Cortex of kidney (tissue), 1 donor: ENCODE data around the gene UNC119.

Source experiments
- DNase-seq: peaks from one replicate; lab custom pipeline; 2025; lab: John Stamatoyannopoulos, UW

Gene UNC119

DNA sequence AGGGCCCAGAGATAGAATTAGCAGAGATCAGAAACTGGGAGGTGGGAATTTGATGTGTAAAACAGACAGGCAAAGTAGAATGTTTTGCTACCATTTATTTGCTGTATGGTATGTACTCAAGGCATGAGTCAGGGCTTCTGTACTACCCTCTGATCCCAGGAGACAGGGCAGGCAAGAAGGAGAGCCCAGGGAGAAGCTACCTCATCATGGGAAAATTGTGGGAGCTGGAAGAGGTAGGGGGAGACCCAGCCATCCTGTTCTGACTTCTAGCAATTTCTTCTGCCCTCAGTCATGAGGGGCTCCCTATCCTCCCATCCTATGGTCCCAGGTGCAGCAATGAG lies 20.6 kb upstream of the UNC119 start:
- DNase-seq = no peak

DNA sequence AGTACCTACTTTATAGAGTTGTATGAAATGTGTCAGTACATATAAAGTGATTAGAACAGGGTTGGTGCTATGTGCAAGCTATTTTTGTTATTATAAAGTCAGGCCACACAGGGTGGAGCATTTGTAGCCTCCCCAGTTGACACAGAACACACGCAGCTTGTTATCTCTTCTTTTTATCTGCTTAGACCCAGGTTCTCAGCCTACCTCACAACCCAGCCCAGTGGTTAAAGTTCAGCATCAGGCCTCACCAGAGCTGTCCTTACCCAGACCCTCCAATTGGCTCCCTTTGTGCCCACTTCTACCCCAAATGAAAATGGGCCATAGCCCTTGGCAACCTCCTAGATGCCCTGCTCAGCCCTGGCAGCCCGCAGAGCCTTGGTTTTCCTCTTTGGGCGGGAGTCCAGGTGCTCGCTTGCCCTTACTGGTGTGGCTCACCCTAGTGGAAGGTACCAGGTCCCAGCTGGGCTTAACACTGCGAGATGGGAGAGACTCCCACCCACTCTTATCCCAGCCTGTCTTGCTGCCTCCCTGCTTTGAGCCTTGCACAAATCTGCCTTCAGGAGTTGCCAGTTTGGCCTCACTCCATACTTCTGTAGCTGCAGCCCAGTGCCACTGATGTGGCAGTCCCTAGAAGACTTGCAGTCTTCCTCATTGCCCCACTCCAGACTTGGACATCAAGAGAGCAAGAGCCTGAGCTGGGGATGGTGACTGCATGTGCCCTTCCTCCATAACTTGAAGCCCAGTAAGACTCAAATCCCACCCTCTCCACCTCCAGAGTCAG lies 20.0 kb upstream of the UNC119 start:
- no peak for DNase-seq

DNA sequence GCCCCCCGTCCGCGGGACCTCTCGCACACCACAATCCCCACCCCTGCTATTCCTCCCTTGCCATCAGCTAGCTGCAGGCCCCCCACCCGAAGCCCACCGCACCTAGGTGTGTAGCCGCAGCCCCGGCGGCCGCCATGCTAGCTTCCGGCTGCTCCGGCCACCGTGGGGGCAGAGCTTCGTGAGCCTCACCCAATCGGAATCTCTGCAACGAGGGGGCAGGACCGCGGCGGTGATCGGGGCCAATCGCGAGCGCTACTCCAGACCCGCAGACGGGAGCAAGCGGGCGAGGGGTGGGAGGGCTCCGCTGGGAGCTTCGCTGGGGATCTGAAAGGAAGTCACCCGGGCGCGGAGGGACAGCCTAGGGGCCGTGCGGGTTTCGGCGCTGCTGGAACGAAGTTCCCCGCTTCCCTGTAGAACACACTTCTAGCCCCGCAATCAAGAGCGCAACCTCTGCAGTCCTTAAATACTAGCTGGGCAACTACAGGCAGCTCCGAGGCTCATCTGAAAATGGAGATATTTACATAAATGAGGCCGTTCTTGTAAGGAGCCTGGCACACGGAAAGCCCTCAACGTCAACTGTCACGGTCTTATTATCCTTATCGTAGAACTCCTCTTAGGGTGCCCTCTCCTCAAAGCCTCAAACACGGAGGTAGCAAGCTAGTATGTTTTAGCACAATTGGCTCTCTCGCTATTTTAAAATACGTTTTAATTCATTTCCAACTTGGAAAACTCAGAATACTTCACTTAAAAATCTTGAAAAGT lies 19.1 kb upstream of the UNC119 start, which contains the start of gene PIGS:
PIGS (minus strand) TSS at position 164 of the 762 bp plus-strand sequence; CDS start at position 136, 28 bp downstream.
- peak; percentile 37 for DNase-seq

DNA sequence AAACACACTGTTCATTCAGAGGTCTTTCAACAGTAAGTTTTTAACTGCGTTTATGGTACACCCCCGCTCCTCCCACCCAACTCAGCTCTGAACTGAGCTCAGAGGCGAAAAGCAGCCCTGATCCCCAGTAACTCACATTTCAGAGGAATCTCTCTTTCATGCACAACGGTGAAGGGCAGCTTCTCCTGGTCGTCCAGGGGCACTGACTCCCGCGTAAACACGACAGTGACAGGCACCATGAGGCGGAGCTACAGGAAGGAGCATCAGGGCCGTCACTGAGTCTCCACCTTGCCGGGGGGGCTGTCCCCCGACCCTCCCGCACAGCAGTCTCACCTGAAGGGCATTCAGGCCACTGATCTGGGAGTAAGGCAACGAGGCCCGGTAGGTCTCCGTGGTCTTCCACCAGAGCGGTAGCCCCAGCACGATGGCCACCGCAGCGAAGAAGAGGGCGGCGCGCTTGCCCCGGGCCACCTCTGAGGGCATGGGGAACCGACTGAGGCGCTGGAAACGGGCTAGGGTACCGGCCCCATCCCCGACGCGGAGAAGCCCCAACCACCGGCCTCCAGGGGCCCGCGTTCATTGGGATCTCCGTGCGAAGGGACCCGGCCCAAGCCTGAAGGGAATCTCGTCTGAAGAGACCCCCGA lies 18.4 kb upstream of the UNC119 start:
- no peak for DNase-seq

DNA sequence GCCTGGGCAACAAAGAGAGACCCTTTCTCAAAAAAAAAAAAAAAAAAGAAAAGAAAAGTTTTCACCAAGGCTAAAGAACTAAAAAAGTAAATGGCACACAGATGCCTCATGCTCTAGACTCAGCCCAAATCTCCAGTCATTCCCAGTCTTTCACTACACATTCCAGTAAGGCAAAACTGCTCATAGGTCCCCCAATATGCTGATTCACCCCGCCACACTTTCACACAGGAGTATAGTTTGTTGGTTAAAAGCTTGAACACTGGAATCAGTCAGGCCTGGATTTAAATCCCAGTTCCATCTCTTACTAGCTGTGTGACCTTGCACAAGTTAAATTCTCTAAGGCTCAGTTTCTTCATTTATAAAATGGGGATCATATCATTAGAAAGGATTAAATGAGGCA lies 17.0 kb upstream of the UNC119 start:
- DNase-seq = no peak

DNA sequence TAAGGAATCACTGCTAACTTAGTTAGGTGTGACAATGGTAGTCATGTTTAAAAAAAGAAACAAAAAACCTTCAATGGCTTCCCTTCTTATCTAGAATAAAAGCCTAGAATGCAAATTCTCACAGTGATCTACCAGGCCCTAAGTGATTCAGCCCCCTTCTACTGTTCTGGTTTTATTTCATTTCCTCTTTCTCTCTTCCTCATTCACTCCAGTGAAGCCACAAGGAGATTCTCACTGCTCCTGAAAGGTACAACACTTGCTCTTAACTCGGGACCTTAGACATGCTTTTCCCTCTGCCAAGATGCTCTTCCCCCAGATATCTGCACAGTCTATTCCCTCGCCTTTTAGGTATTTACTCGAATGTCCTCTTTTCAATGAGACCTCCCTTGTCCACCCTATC lies 15.2 kb upstream of the UNC119 start:
- no peak for DNase-seq

DNA sequence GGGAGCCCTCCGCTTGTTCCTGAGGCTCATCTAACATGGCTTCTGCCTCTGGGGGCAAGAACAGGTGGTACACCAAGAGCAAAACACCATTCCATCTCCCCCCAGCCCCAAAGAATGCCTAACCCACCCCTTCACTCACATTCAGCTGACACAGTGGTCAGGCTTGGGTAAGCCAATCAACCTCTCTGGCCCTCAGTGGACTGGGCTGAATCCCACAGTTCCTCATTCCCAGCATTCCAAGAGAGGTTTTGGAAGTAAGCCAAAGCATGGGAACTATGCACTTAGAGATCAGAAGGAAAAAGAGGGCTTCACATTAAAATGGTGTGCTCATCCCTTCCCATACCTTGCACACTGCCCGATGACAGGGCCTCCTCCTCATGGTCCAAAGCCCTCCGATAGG lies 11.1 kb upstream of the UNC119 start:
- DNase-seq = no peak

DNA sequence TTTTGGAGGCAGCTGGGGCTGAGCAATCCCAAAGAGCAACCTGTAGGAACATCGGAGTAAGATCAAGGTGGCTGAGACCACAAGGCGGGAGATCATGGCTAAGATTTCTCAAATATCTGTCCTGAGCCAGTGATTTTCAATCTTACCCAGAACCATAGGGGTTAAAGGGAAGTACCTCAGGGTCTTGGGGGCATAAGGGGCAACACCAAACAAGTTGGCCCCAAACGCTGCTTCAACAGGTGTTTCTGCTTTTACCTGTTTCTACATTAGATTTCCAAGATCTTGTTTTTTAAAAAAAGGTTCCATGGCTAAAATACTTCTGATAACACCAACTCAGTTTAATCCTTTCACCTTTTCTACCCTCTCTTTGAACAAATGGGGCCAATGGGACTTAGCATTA lies 2.6 kb upstream of the UNC119 start:
- DNase-seq = no peak

DNA sequence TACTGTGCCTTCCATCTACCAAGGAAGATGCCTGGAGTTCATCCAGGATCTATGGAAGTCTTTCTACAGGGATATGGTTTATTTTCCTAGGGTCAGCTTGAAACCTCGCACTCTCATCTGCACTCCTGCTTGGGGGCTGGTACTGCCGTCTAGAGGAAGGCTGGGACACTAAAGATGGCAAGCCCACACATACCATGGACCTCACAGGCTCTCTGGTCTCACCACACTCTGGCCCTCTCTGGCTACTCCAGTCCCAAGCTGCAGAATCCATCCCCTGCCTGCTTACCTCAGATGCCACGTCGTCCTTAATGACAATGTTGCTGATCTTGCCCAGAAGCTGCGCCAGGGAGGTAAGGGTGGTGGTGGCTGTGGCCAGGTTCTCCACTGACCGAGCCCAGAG lies 2.1 kb upstream of the UNC119 start:
- DNase-seq = no peak

DNA sequence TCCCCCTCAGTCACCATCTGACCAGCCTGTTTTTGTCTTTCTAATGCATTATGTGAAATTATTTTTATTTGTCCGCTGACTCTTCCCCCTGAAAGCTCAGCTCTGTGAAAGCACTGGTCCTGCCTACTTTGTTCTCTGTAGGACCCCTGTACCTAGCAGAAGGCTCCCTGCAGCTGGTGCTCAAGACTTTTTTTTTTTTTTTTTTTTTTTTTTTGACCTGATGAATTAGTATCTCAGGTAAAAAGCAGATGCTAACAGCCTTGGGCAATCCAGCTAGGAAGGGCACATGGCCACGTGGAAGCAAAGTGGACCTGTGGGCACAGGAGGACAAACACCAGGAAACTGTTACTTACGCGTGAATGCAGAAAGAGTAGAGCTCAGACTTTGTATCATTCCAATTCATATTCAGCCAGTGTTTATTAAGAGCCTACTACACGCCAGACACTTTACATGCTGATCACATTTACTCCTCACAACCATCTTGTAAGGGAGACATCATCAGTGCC lies 629 bp upstream of the UNC119 start:
- DNase-seq = no peak

DNA sequence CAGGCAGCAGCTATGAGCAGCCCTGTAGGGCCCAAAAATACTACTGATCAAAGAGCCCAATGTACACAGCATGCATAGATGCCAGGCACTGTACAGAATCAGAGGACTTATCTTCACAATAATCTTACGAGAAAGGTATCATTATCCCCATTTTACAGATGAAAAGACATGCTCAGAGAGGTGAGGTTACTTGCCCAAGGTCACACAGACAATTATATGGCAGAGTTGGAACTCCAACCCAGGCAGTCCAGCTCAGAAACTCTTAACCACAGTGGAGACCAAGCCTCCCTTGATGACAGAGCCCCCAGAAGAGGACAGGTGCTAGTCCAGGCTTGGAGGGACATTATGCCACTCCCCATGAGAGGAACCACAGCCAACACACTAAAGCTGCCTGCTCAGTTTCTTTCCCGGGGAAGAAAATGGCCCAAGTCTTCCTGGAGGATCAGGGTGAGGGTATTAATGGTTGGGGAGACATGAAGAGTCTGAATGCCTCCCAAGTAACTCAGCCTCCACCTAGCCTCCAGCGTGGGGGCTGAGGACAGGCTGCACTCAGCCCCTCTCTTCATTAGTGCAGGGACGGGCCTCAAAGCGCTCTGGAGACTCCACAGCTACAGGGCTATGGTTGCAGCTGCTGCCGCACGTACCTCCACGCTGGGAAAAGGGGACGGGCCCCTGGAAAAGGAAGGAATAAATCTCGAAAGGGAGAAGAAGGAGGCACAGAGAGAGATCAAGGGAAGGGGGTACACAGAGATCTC lies 826 bp downstream of the UNC119 start:
- no peak for DNase-seq

DNA sequence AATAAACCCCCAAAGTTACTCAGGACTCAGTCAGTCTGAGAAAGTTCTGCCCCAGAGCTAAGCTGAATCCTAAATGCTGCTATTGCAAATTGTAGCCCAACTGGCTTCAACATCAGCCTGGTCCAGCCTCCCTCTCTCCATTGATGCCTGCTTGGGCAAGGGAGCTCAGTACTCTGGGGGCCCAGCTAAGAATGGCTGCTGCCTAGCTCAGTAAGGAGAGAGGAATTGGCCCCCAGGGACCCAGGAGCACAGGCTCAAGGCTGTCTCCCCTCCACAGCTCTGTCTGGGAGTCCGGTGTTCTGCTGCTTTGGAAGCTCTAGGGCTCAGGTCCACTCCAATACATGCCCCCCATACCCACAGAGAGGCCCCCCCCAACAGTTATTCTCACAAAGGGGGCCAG lies 1.6 kb downstream of the UNC119 start:
- no peak for DNase-seq

DNA sequence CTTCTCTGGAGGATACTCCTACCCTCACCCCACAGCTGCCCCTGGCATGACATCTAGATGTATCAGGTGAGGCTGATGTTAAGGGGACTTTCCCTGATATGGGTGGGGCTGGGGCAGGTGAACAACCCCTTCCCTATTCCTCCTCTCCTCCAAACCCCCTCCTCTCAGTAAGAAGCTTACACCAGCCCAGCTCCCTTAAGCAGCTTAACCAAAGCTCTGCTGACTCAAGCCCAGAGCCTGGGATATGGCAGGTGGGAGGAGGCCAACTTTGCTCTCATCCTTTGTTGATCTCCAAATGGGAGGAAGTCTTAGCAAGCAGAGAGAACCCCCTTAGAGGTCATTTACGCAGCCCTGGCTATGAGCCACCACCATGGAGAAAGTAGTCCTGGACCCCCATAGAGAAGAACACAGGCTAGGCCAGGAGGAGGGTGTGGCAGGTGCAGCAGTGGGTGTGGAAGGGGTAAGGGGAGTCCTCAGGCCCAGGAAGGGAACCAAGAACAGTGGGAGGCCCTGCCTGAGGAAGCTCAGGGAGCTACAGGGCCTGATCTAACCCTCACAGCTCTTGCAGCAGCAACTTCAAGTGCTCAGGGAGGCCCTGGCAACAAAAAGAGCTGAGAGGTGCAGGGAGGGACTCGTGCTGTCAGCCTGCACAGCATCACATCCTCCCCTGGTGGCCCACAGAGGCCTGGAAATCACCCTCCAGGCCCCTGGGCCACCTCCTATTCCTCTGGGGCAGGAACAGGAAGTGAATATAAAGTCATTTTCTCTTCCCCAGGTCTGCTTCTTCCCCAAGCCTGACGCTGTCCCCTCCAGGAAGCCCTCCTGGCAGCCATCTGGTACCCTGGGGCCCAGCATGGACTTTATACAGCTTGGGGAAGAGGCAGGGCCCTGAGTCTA lies 2.9 kb downstream of the UNC119 start:
- no peak for DNase-seq

DNA sequence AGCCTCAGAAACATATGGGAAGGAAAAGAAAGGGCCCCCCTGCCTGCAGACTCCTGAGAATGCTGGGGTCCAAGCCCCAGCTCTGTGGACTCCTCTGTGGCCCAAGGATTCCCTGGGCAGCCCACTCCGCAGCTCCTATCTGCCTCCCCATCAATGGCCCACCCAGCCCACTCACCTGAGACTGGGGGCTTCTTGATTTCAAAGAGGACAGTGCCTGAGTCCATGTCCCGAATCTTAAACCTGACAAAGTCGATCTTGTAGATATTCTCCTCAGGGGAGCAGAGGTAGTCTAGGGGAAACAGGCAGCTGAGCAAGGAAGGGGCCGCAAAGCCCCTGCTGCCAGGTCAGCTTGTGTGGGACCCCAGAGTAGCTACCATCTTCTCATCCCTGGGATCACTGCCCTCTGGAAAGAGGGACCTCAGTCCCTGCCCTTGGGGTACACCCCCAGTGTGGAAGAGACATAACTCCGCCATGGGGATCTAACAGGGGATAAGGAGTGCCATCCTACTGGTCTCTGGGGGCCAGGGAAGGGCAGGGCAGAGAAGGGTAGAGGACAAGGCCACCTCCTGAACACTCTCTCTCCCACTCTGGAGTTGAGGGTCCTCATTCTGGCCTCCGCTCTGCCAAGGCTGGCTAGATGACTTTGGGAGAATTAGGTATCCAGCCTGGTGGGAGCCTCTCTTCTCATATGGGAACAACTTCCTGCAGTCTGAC lies 3.9 kb downstream of the UNC119 start:
- no peak for DNase-seq

DNA sequence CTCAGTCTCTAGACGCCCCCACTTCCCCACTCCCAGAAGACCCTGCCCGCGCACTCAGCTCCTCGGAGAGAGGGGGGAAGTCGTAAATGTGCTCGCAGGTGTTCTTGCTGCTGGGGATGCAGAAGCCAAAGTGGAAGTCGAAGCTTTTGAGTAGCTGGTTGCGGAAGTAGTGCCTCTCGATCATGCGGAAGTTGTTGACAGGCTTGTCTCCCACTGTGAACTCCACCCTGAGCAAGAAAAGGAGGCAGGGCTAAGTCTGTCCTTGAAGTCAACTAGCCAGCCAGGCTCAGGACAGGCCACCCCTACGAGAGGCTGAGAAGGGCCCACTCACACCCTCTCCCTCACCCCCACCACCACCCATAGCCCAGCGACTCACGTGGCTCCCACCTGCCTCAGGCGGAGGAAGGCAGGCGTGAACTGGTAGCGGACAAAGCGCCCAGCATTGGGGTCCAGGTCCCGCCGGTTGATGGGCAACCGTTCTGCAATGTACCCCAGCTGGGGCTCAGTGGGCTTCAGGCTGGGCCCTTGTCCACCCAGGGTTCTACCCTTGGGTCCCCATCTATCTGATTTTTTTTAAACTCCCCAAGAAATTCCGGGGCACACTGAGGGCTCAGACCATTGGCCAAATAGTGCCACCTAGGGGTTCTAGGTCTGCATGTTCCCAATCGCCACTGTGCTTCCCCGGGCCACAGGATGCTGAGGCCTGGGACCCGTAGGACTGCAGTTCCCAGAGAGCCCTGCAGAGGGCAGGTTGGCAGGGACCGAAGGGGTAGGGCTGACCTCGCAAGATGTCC lies 4.6 kb downstream of the UNC119 start:
- DNase-seq = no peak

DNA sequence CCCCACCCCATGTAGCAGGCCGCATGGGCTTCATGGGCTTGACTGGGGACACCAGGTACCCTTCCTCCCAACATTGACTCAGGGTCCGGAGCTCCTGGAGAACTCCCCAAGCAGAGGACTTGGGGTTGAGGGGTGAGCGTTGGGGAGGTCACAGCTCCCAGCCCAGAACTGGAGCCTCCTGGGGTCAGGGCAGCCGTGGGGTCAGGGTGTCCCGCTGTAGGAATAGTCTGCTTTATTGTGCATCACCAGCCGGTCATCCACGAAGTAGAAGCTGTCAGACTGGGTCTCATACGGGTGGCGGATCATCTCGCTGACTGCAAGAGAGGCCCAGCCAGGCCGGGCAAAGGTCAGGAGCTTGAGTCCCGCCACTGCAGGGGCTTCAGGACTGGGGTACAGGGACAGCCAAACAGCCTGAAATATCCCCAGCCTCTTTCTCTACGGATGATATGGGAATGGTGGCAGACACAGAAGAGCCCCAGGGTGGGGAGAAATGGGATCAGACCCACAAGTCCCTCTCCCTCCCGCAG lies 5.3 kb downstream of the UNC119 start:
- DNase-seq = no peak

DNA sequence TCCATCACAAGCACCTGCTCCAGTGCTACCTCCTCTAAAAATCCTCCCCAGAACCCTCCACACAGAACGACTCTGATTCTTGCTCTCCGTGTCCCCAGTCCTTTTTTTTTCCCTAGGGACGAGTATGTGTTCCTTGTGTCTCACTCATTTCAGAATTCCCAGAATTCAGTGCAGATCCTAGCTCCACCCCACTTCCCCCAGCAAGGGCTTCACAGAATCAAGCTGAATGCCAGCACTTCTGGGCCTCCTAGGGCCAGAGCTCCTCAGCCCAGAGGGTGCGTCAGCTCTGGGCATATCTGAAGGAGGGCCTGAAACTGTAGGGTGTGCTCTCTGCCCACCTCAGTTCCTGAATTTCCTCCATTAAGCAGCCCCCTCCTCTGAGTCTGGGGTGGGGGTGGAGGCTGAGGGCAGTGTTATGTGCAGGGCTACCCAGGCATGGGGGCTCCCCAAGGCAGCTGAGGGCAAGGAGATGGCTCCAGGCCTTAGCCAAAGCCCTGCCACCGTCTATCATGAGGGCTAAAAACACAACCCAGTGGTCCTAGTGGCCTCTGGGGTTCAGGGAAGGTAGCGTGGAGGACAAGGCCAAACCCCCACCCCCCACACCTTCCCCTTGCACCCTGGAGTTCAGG lies 6.5 kb downstream of the UNC119 start:
- no peak for DNase-seq

DNA sequence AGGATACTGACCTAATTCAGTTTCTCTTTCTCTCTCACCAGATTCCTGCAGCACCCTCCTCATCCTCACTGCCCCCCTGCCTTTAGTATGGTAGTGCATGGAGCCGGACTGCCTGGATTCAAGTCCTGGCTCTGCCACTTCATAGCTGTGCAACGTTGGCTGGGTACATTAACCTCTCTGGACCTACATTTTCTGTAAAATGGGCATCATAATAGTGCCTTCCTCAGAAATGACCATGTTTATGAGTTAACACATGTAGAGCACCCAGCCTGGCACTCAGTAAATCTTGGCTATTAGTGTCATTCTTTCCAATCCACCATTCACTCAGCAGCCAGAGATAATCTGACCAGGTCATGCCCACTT lies 7.3 kb downstream of the UNC119 start:
- no peak for DNase-seq
